Measurements from ENCODE around the gene TUBB2B.

The TUBB2B gene

GRCh38 chr6:3196770-3197169 lies 30.7 kb downstream of the TUBB2B start:
- DNase-seq = no peak
- Histone ChIP-seq H3K27ac (no peak overlapping the region), H3K27me3 (replicated peaks) (no peaks in the 10 kb centered on the region), H3K36me3 (replicated peaks) (no peaks in the 10 kb centered on the region), H3K4me3 (ENCODE audit: low read depth, low read length) (no peak overlapping the region)
- no peak for TF ChIP-seq CTCF (IDR thresholded peaks at IDR 0.05; ENCODE audit: low read depth, low read length, missing control alignments)
- in situ Hi-C loops (cut with HindIII; ENCODE audit: low pct_ligation_motif_present, low sequenced_read_pairs) = no loop called here

- H3K4me3 ChIP-seq (ENCODE audit: low read depth, low read length) = no peak overlapping the region
- H3K27ac ChIP-seq = no peak overlapping the region
- no peak for DNase-seq
- in situ Hi-C loops (cut with HindIII; ENCODE audit: low pct_ligation_motif_present, low sequenced_read_pairs) = no loop called here
- no peaks in the 10 kb centered on the region for H3K36me3 ChIP-seq (replicated peaks)
- peak; percentile 30 for TF ChIP-seq CTCF (IDR thresholded peaks at IDR 0.05; ENCODE audit: low read depth, low read length, missing control alignments)
- H3K27me3 ChIP-seq (replicated peaks) = no peaks in the 10 kb centered on the region
These were observed 31.6 kb downstream of the TUBB2B start for GRCh38 chr6:3195695-3196497.

GRCh38 chr6:3195420-3195694 lies 32.1 kb downstream of the TUBB2B start:
- Histone ChIP-seq H3K4me3 (ENCODE audit: low read depth, low read length) (no peak overlapping the region), H3K27me3 (replicated peaks) (no peaks in the 10 kb centered on the region), H3K36me3 (replicated peaks) (no peaks in the 10 kb centered on the region), H3K27ac (no peak overlapping the region)
- no peak for TF ChIP-seq CTCF (IDR thresholded peaks at IDR 0.05; ENCODE audit: low read depth, low read length, missing control alignments)
- no peak for DNase-seq
- in situ Hi-C loops (cut with HindIII; ENCODE audit: low pct_ligation_motif_present, low sequenced_read_pairs) = no loop called here

- no peak overlapping the region for H3K27ac ChIP-seq
- H3K4me3 ChIP-seq (ENCODE audit: low read depth, low read length) = no peak overlapping the region
- H3K27me3 ChIP-seq (replicated peaks) = no peaks in the 10 kb centered on the region
- H3K36me3 ChIP-seq (replicated peaks) = no peaks in the 10 kb centered on the region
- in situ Hi-C loops (cut with HindIII; ENCODE audit: low pct_ligation_motif_present, low sequenced_read_pairs) = no loop called here
- TF ChIP-seq CTCF (IDR thresholded peaks at IDR 0.05; ENCODE audit: low read depth, low read length, missing control alignments) = no peak
- DNase-seq = peak; percentile 59
These were observed 32.7 kb downstream of the TUBB2B start for GRCh38 chr6:3194535-3195419.

- no peak for DNase-seq
- Histone ChIP-seq H3K27ac (no peak overlapping the region), H3K36me3 (replicated peaks) (no peaks in the 10 kb centered on the region), H3K27me3 (replicated peaks) (no peaks in the 10 kb centered on the region), H3K4me3 (ENCODE audit: low read depth, low read length) (no peak overlapping the region)
- no peak for TF ChIP-seq CTCF (IDR thresholded peaks at IDR 0.05; ENCODE audit: low read depth, low read length, missing control alignments)
- in situ Hi-C loops (cut with HindIII; ENCODE audit: low pct_ligation_motif_present, low sequenced_read_pairs) = no loop called here
These were observed 34.2 kb downstream of the TUBB2B start for GRCh38 chr6:3193102-3193849.
